ENCODE measurements around the gene TMEM130.

The TMEM130 gene

DNA sequence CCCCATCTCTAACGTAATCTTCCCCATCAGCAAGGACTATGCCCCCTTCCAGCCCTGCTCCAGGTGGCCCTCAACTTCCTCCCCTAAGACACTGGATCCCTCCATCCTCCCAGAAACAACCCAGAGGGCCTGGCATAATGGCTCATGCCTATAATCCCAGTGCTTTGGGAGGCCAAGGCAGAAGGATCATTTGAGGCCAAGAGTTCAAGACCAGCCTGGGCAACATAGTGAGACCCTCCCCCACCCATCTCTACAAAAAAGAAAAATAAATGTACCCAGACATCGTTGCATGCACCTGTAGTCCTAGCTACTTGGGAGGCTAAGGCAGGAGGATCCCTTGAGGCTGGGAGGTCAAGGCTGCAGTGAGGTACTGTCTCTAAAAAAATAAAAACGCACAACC lies 42.6 kb downstream of the TMEM130 start:
- TF ChIP-seq, protein P1, sequence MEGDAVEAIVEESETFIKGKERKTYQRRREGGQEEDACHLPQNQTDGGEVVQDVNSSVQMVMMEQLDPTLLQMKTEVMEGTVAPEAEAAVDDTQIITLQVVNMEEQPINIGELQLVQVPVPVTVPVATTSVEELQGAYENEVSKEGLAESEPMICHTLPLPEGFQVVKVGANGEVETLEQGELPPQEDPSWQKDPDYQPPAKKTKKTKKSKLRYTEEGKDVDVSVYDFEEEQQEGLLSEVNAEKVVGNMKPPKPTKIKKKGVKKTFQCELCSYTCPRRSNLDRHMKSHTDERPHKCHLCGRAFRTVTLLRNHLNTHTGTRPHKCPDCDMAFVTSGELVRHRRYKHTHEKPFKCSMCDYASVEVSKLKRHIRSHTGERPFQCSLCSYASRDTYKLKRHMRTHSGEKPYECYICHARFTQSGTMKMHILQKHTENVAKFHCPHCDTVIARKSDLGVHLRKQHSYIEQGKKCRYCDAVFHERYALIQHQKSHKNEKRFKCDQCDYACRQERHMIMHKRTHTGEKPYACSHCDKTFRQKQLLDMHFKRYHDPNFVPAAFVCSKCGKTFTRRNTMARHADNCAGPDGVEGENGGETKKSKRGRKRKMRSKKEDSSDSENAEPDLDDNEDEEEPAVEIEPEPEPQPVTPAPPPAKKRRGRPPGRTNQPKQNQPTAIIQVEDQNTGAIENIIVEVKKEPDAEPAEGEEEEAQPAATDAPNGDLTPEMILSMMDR (conservative IDR thresholded peaks at IDR 0.05; ENCODE audit: control insufficient read depth, insufficient read depth, low read depth, low read length) = no peak
- H3K4me3 ChIP-seq (ENCODE audit: control insufficient read depth, low read depth, low read length) = no peak overlapping the region
- DNase-seq (ENCODE audit: low read depth) = no peak

DNA sequence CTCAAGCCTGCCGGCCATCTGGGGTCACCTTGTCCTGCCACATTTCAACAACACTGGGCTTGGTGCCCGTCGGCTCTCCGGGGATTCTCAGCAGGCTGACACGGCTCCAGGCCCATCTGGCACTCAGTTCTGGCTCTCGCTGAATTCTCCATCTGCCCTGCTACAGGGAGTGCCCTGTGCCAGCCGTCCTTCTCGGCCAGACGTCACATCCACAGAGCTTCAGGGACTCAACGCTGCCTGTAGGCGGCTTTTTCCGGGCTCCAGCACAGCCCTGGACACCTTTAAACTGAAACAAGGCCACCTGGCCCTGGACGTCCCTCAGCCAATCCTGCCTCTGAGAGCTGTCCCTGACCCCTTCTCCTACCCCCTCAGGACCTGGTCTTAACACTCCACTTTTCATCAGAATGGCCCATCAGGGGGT lies 43.0 kb downstream of the TMEM130 start:
- TF ChIP-seq, protein P1 (conservative IDR thresholded peaks at IDR 0.05; ENCODE audit: control insufficient read depth, insufficient read depth, low read depth, low read length) = peak; percentile 2
- no peak for DNase-seq (ENCODE audit: low read depth)
- no peak overlapping the region for H3K4me3 ChIP-seq (ENCODE audit: control insufficient read depth, low read depth, low read length)

DNA sequence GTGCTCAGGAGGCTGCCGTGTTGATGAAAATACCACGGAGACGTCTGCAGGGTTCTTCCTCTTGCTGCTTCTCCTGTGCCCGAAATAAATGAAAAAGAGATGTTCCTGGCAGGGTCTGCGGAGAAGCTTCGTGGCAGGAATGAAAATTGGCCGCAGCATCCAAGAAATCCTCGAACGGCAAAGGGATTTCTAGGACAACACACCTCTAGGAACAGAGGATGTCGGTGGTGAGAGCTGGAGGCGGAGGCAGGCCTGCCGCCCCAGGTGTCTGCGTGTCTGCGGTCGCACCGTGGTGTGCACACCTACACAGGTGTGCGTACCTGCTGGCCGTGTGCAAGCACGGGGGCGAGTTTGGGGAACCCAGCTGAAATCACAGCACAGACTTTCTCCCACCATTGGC lies 43.4 kb downstream of the TMEM130 start:
- DNase-seq (ENCODE audit: low read depth) = no peak
- TF ChIP-seq, protein P1 (conservative IDR thresholded peaks at IDR 0.05; ENCODE audit: control insufficient read depth, insufficient read depth, low read depth, low read length) = no peak
- no peak overlapping the region for H3K4me3 ChIP-seq (ENCODE audit: control insufficient read depth, low read depth, low read length)

DNA sequence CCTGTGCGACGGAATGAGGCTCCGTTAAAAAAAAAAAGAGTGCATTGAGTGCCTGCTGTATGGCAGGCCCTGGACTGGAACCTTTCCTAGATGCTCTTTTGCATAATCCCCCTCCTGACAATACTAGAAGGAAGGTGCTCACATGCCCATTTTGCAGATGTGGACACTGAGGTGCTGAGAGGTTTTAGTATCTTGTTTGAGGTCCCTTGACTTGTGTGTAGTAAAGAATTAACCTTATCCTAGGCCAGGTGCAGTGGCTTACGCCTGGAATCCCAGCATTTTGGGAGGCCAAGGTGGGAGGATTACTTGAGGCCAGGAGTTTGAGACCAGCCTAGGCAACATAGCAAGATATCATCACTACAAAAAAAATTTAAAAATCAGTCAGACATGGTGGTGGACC lies 46.6 kb downstream of the TMEM130 start:
- TF ChIP-seq, protein P1 (conservative IDR thresholded peaks at IDR 0.05; ENCODE audit: control insufficient read depth, insufficient read depth, low read depth, low read length) = no peak
- no peak overlapping the region for H3K4me3 ChIP-seq (ENCODE audit: control insufficient read depth, low read depth, low read length)
- DNase-seq (ENCODE audit: low read depth) = no peak

DNA sequence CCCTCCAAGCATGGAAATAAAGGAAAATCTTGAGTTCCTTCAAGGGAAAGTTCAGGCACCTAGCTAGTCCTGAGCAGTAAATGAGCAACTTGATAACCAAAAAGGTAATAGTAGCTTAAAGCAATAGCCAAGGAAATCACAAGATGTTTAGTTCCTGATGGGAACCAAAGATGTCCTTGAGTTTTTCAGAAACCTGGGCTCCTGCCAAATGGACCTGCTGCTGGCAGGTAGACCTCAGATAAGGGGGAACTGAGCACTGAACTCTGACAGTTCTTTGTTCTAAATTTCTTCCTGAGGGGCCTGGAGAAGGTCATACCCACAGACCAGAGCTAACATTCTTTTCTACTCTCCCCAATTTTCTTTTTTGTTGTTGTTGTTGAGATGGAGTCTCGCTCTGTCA lies 48.5 kb downstream of the TMEM130 start:
- TF ChIP-seq, protein P1 (conservative IDR thresholded peaks at IDR 0.05; ENCODE audit: control insufficient read depth, insufficient read depth, low read depth, low read length) = no peak
- no peak overlapping the region for H3K4me3 ChIP-seq (ENCODE audit: control insufficient read depth, low read depth, low read length)
- no peak for DNase-seq (ENCODE audit: low read depth)

DNA sequence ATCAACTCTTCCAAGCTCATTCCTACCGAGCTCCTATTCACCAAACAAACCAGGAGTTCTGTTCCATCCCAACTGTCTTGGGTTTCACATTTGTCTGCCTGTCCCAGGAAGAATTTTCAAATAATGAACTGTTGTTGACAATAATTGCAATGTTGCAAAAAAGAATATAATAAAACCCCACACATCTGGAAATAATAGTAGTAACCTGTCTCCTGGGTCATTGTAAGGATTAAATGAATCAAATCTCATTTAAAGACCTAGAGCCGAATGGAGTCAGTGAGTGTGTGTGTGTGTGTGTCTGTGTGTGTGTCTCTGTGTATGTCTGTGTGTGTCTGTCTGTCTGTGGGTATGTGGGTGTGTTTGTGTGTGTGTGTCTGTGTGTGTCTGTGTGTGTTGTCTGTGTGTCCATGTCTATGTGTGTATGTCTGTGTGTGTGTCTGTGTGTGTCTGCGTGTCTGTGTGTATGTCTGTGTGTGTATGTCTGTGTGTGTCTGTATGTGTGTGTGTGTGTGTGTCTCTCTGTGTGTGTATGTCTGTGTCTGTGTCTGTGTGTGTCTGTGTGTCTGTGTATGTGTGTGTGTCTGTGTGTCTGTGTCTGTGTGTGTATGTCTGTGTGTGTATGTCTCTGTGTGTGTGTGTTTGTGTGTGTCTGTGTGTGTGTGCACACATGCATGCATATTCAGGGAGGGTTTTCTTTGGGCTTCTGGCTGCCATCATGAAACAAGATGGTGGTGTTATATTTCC lies 52.7 kb downstream of the TMEM130 start:
- no peak for DNase-seq (ENCODE audit: low read depth)
- H3K4me3 ChIP-seq (ENCODE audit: control insufficient read depth, low read depth, low read length) = no peak overlapping the region
- TF ChIP-seq, protein P1 (conservative IDR thresholded peaks at IDR 0.05; ENCODE audit: control insufficient read depth, insufficient read depth, low read depth, low read length) = no peak

All from fibroblast of mammary gland (primary cell).